ENCODE results near the gene DHX15. TPM values are rescaled to one million over a fixed set of nuclear protein-coding genes. Genes with fewer than 3 reads are reported as not detected.

Gene DHX15
- total and polyA plus RNA-seq, 2 of the 8 experiments (the other 6 are each of a cell fraction or from before 2014, with no cell fraction given), result 126 to 286 TPM

DNA sequence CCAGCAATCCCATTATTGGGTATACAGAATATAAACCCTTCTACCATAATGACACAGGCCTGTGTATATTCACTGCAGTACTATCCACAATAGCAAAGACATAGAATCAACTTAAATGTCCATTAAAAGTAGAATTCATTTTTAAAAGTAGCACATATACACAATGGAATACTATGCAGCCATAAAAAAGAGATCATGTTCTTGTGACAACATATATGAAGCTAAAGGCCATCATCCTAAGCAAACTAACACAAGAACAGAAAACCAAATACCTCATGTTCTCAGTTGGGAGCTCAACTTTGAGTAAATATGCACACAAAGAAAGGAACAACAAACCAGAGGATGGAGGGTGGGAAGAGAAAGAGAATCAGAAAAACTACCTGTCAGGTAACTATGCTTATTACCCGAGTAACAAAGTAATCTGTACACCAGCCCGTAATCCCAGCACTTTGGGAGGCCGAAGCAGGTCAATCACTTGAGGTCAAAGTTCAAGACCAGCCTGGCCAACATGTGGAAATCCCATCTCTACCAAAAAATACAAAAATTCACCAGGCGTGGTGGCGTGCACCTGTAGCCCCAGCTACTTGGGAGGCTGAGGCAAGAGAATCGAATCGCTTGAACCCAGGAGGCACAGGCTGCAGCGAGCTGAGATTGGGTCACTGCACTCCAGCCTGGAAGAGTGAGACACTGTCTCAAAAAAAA lies 22.8 kb downstream of the DHX15 start:
- Histone ChIP-seq H4K8ac (ENCODE audit: extremely low read depth, insufficient read depth, low read length) (no peak overlapping the region), H2AK5ac (ENCODE audit: low read depth, low read length) (no peak overlapping the region), H4K5ac (ENCODE audit: insufficient read length, low read depth, low read length) (no peak overlapping the region), H3K79me1 (ENCODE audit: low read depth, low read length) (no peaks in the 10 kb centered on the region), H3K4me2 (ENCODE audit: insufficient read depth in 1 of 2, low read depth in 2 of 2, low read length in 2 of 2) (no peak overlapping the region), H3K36me3 (ENCODE audit: control insufficient read depth in 2 of 4, insufficient read depth in 4 of 4, low read length in 3 of 4) (peaks cover 0 to 46% (median 14%) of the 10 kb centered on the region in 4 experiments; a peak in 5 of 8 replicates), H3K14ac (ENCODE audit: insufficient read length) (no peak overlapping the region), H3K4me3 (ENCODE audit: extremely low read depth in 1 of 4, insufficient read depth in 2 of 4, low read depth in 3 of 4, low read length in 4 of 4) (no peak overlapping the region), H2BK15ac (ENCODE audit: low read length) (no peak overlapping the region), H3K23me2 (ENCODE audit: low read depth, low read length) (no peaks in the 10 kb centered on the region), H3K4ac (replicated peaks; ENCODE audit: insufficient read length, low read depth, low read length) (no peak overlapping the region), H2BK120ac (replicated peaks; ENCODE audit: low read depth, low read length) (no peak overlapping the region), H3K27me3 (replicated peaks in 1 of 4; ENCODE audit: control insufficient read depth in 3 of 4, extremely low read depth in 1 of 4, insufficient read depth in 3 of 4, low read length in 3 of 4) (no peaks in the 10 kb centered on the region), H3K79me2 (ENCODE audit: control insufficient read depth in 1 of 2, insufficient read depth in 2 of 2, low read length in 2 of 2) (peaks cover 64 to 100% of the 10 kb centered on the region in 2 experiments), H3K4me1 (replicated peaks in 1 of 4; ENCODE audit: control insufficient read depth in 3 of 4, insufficient read depth in 4 of 4, low read length in 3 of 4) (peaks cover 0 to 6% (median 2%) of the 10 kb centered on the region in 4 experiments; a peak in 3 of 7 replicates), H2BK20ac (ENCODE audit: low read length) (no peak overlapping the region), H3K18ac (ENCODE audit: extremely low read depth, low read length) (no peak overlapping the region), H3K23ac (ENCODE audit: insufficient read length) (no peak overlapping the region), H3K56ac (replicated peaks; ENCODE audit: insufficient read length, low read depth, low read length) (no peak overlapping the region), H3K9ac (replicated peaks in 1 of 4; ENCODE audit: extremely low read depth in 1 of 4, low read depth in 3 of 4, low read length in 3 of 4) (no peak overlapping the region), H3K27ac (ENCODE audit: low read depth, low read length) (no peak overlapping the region), H2BK5ac (ENCODE audit: low read depth, low read length) (no peak overlapping the region), H4K91ac (replicated peaks; ENCODE audit: insufficient read length, low read length) (no peak overlapping the region), H4K20me1 (replicated peaks in 1 of 2; ENCODE audit: control insufficient read depth in 1 of 2, insufficient read depth in 2 of 2, low read length in 2 of 2) (peaks cover 33 to 49% of the 10 kb centered on the region in 2 experiments), H2AFZ (ENCODE audit: low read length) (no peak overlapping the region), H3K9me3 (ENCODE audit: insufficient read depth in 2 of 2, low read depth in 1 of 2, low read length in 1 of 2) (no peaks in the 10 kb centered on the region), H2BK12ac (ENCODE audit: low read depth, low read length) (no peak overlapping the region)
- POLR2A ChIA-PET (ENCODE audit: partially characterized antibody), result interaction anchor here (1.0 to 1.9 kb wide), 3 partner anchors 12 to 42 kb away, joined by 3 to 11 read pairs (median 4); no protein-coding TSS in a partner anchor
- no peak for DNase-seq (ENCODE audit: low read depth in 1 of 2, low spot score in 2 of 2)
- no peak for FAIRE-seq
- WGBS, 2 experiments (ENCODE audit: extremely low coverage in 1 of 2, insufficient coverage in 1 of 2, insufficient read length in 1 of 2, insufficient replicate concordance in 2 of 2, low coverage in 1 of 2, low lambda C conversion rate in 2 of 2, missing lambda C conversion rate in 1 of 2), result 93% methylated on average over 8 of the region's 8 CpGs; no CpG with 5 or more reads in 1 of the 2 experiments
- CTCF ChIA-PET (ENCODE audit: partially characterized antibody), result interaction anchor here (0.7 to 3.0 kb wide), 3 partner anchors 10 to 86 kb away, joined by 3 to 13 read pairs (median 3); no protein-coding TSS in a partner anchor
- 0 out of 2 replicates have a peak, but pooled peaks have one; percentile 44 for TF ChIP-seq KDM1A (IDR thresholded peaks at IDR 0.05; ENCODE audit: borderline replicate concordance, low read length)
- no peak for TF ChIP-seq NANOG (IDR thresholded peaks at IDR 0.05; ENCODE audit: insufficient read depth, low read depth, low read length, poor library complexity, severe bottlenecking)
